Spleen (tissue), 7 donors: ENCODE data around the gene NEUROG3.

Source experiments
- POLR2AphosphoS5 ChIP-seq, 3 donors: sonication (generic); formaldehyde crosslinking; IDR thresholded peaks; one replicate each; pipeline ENCODE4 v1.5.1; 2017; ENCODE audit warnings: antibody characterized with exemption in 3 of 3
- TF ChIP-seq, protein P1 (sequence below), 11 experiments: fragments of 200-600 bp in 7 of 11; fragments of 450-650 bp in 4 of 11; sonication (generic) in 4 of 11; IDR thresholded peaks in 8 of 11; conservative IDR thresholded peaks in 3 of 11; 1 replicate in 7 of 11; 2 replicates in 4 of 11; pipeline versions ENCODE4 v1.4.0 to v1.8.0; 2016 to 2021; ENCODE audit warnings: antibody characterized with exemption in 11 of 11, inconsistent platforms in 4 of 11, mild to moderate bottlenecking in 1 of 11
- donor health status: DM: no; HTN: no; CAD: no; lungs with moderate emphysema.
- donor health status: DM: no; HTN: no; CAD: no.
- donor health status: DM: no; HTN: no; CAD: no.

DNA sequence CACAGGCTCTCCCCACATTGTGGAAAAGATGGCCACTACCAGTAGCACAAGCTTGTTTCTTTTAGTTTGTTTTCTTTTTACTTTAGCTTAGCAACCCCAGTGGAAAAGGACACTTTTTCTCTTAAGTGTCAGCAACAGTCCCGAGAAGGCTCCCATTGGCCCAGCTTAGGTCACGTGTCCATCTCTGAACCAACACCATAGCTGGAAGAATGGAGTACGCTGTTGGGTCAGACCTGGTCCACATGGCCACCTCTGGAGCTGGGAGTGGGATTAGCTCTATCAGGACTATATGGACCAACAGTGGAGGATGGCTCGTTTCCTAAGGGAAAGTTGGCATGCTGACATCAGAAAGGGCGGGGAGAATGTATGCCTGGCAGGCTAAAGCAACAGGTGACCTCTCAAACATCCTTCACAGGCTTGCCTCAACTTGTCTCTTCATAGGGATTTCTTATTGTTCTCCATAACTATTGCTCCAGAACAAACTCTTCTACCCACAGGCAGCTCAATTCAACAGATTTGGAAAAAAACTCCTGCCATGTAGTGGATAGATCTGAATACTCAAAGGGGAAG lies 27.6 kb upstream of the NEUROG3 start:
- no peak for TF ChIP-seq POLR2AphosphoS5 (IDR thresholded peaks at IDR 0.05)
- TF ChIP-seq, protein P1, sequence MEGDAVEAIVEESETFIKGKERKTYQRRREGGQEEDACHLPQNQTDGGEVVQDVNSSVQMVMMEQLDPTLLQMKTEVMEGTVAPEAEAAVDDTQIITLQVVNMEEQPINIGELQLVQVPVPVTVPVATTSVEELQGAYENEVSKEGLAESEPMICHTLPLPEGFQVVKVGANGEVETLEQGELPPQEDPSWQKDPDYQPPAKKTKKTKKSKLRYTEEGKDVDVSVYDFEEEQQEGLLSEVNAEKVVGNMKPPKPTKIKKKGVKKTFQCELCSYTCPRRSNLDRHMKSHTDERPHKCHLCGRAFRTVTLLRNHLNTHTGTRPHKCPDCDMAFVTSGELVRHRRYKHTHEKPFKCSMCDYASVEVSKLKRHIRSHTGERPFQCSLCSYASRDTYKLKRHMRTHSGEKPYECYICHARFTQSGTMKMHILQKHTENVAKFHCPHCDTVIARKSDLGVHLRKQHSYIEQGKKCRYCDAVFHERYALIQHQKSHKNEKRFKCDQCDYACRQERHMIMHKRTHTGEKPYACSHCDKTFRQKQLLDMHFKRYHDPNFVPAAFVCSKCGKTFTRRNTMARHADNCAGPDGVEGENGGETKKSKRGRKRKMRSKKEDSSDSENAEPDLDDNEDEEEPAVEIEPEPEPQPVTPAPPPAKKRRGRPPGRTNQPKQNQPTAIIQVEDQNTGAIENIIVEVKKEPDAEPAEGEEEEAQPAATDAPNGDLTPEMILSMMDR (IDR thresholded peaks at IDR 0.05 in 8 of 11, conservative IDR thresholded peaks at IDR 0.05 in 3 of 11): no peak
